OCI-LY1 (cell line): Measurements from ENCODE around the gene MRTFB.

ENCODE experiments used
- H2AFZ ChIP-seq: fragments of 200-600 bp; sonication (generic), shearing (Covaris generic); 2 replicates; pipeline ENCODE4 v1.6.0; 2014; ENCODE audit warnings: antibody characterized with exemption, mild to moderate bottlenecking, low read length
- H3F3A ChIP-seq: fragments of 200-600 bp; sonication (generic), shearing (Covaris generic); 2 replicates; pipeline ENCODE4 v1.6.0; 2014; ENCODE audit warnings: mild to moderate bottlenecking, antibody characterized with exemption, low read length, moderate library complexity; ENCODE audit not compliant: insufficient read depth
- H3K27ac ChIP-seq: fragments of 200-600 bp; sonication (generic); 2 replicates; pipeline ENCODE4 v1.5.1; 2014; ENCODE audit warnings: low read length, mixed run types, mild to moderate bottlenecking, low read depth; ENCODE audit not compliant: poor library complexity, severe bottlenecking
- H3K27me3 ChIP-seq: fragments of 200-600 bp; sonication (generic); 2 replicates; pipeline ENCODE4 v1.6.0; 2014; ENCODE audit warnings: antibody characterized with exemption, mild to moderate bottlenecking, low read length, moderate library complexity; ENCODE audit not compliant: insufficient read depth
- H3K36me3 ChIP-seq: fragments of 200-600 bp; sonication (generic); 2 replicates; pipeline ENCODE4 v1.6.1; 2014; ENCODE audit warnings: mild to moderate bottlenecking, antibody characterized with exemption, low read length, moderate library complexity, mixed read lengths; ENCODE audit not compliant: insufficient read depth
- H3K4me1 ChIP-seq: fragments of 200-600 bp; sonication (generic); 2 replicates; pipeline ENCODE4 v1.5.1; 2014; ENCODE audit warnings: mild to moderate bottlenecking, low read length, moderate library complexity; ENCODE audit not compliant: insufficient read depth, severe bottlenecking
- H3K4me2 ChIP-seq: fragments of 200-600 bp; sonication (generic), shearing (Covaris generic); 2 replicates; pipeline ENCODE4 v1.6.1; 2014; ENCODE audit warnings: low read length
- H3K4me3 ChIP-seq: fragments of 200-600 bp; sonication (generic); 2 replicates; pipeline ENCODE4 v1.5.1; 2014; ENCODE audit warnings: low read length, low read depth, mild to moderate bottlenecking, mixed read lengths; ENCODE audit not compliant: poor library complexity, severe bottlenecking
- H3K79me2 ChIP-seq: fragments of 200-600 bp; shearing (Covaris generic); 2 replicates; pipeline ENCODE4 v1.6.1; 2016; ENCODE audit warnings: mixed run types, low read length, mixed read lengths; ENCODE audit not compliant: insufficient read depth
- H3K9ac ChIP-seq: fragments of 200-600 bp; sonication (generic), shearing (Covaris generic); 2 replicates; pipeline ENCODE4 v1.6.1; 2014; ENCODE audit warnings: mild to moderate bottlenecking, low read length, mixed read lengths
- H3K9me2 ChIP-seq: fragments of 200-600 bp; sonication (generic), shearing (Covaris generic); 2 replicates; pipeline ENCODE4 v1.6.1; 2014; ENCODE audit warnings: low read depth, mild to moderate bottlenecking, low read length, mixed read lengths
- H3K9me3 ChIP-seq: fragments of 200-600 bp; shearing (Covaris generic); 2 replicates; pipeline ENCODE4 v1.6.1; 2014; ENCODE audit warnings: low read length, mixed read lengths
- H4K20me1 ChIP-seq: fragments of 200-600 bp; sonication (generic), shearing (Covaris generic); 2 replicates; pipeline ENCODE4 v1.6.0; 2016; ENCODE audit warnings: mild to moderate bottlenecking, low read length; ENCODE audit not compliant: insufficient read depth
- CTCF ChIP-seq: fragments of 200-600 bp; sonication (generic), shearing (Covaris generic); IDR thresholded peaks from 2 replicates; pipeline ENCODE4 v1.5.1; 2017; ENCODE audit warnings: mild to moderate bottlenecking, antibody characterized with exemption, low read length, moderate library complexity, mixed read lengths
- EZH2 ChIP-seq: fragments of 200-600 bp; sonication (generic), shearing (Covaris generic); IDR thresholded peaks from 2 replicates; pipeline ENCODE4 v1.8.0; 2017; ENCODE audit warnings: borderline replicate concordance, mixed run types, mild to moderate bottlenecking, antibody characterized with exemption, low read length, moderate library complexity, mixed read lengths

MRTFB gene

GRCh38 chr16:14069818-14070217 is 1.3 kb upstream of the MRTFB start:
- H3K4me1 ChIP-seq: peaks cover 39% of the 10 kb centered on the region
- H3F3A ChIP-seq: no peaks in the 10 kb centered on the region
- no peak overlapping the region for H3K9ac ChIP-seq
- no peaks in the 10 kb centered on the region for H3K27me3 ChIP-seq
- no peaks in the 10 kb centered on the region for H3K36me3 ChIP-seq
- no peaks in the 10 kb centered on the region for H3K9me3 ChIP-seq
- H3K27ac ChIP-seq: no peak overlapping the region
- H3K4me2 ChIP-seq: no peak overlapping the region
- peaks cover 11% of the 10 kb centered on the region for H3K79me2 ChIP-seq
- TF ChIP-seq EZH2: no peak
- TF ChIP-seq CTCF: no peak
- H2AFZ ChIP-seq: 0 out of 2 replicates have a peak overlapping the region, but pooled peaks have one; percentile 84
- no peaks in the 10 kb centered on the region for H3K9me2 ChIP-seq
- no peaks in the 10 kb centered on the region for H4K20me1 ChIP-seq
- H3K4me3 ChIP-seq: no peak overlapping the region

- Histone ChIP-seq H3K9me2 (no peaks in the 10 kb centered on the region), H4K20me1 (no peaks in the 10 kb centered on the region), H3K4me3 (peak overlapping the region; percentile 96), H2AFZ (peak overlapping the region; percentile 84), H3K4me2 (peak overlapping the region; percentile 83), H3K9me3 (no peaks in the 10 kb centered on the region), H3K27ac (no peak overlapping the region), H3K79me2 (peaks cover 13% of the 10 kb centered on the region), H3K36me3 (no peaks in the 10 kb centered on the region), H3K27me3 (no peaks in the 10 kb centered on the region), H3F3A (no peaks in the 10 kb centered on the region), H3K4me1 (peaks cover 46% of the 10 kb centered on the region), H3K9ac (peak overlapping the region; percentile 90)
- TF ChIP-seq EZH2: no peak
- no peak for TF ChIP-seq CTCF
These were observed 603 bp upstream of the MRTFB start for GRCh38 chr16:14070555-14070876.

- Histone ChIP-seq H3K9ac (peak overlapping the region; percentile 90), H3F3A (no peaks in the 10 kb centered on the region), H3K4me3 (peak overlapping the region; percentile 96), H3K9me2 (no peaks in the 10 kb centered on the region), H3K27me3 (no peaks in the 10 kb centered on the region), H3K9me3 (no peaks in the 10 kb centered on the region), H3K36me3 (no peaks in the 10 kb centered on the region), H2AFZ (peak overlapping the region; percentile 72; the same call in 1 of the 2 replicates), H3K4me1 (peaks cover 47% of the 10 kb centered on the region), H3K4me2 (peak overlapping the region; percentile 83), H3K27ac (no peak overlapping the region), H4K20me1 (no peaks in the 10 kb centered on the region), H3K79me2 (peaks cover 15% of the 10 kb centered on the region)
- no peak for TF ChIP-seq EZH2
- no peak for TF ChIP-seq CTCF
These were observed 605 bp downstream of the MRTFB start for GRCh38 chr16:14071576-14072271.
